Neural cell (in vitro differentiated cells): ENCODE measurements around the gene DCANP1. TPM values are rescaled to one million over a fixed set of nuclear protein-coding genes. Genes with fewer than 3 reads are reported as not detected.

Experiments used
- H2AFZ ChIP-seq: fragments of 200-600, 300-800 bp; sonication (generic), shearing (Covaris generic); 2 replicates; pipeline ENCODE4 v1.6.0; 2014; ENCODE audit warnings: low read depth, mild to moderate bottlenecking, antibody characterized with exemption, low read length, moderate library complexity
- H3F3A ChIP-seq: fragments of 200-600 bp; shearing (Covaris generic); 2 replicates; pipeline ENCODE4 v1.6.1; 2016; ENCODE audit warnings: mild to moderate bottlenecking, moderate library complexity, mixed read lengths, antibody characterized with exemption, low read length; ENCODE audit not compliant: insufficient read depth, poor library complexity, severe bottlenecking
- H3K27ac ChIP-seq: fragments of 200-600, 300-800 bp; sonication (generic), shearing (Covaris generic); 2 replicates; pipeline ENCODE4 v1.5.1; 2014; ENCODE audit warnings: mild to moderate bottlenecking, low read length, moderate library complexity
- H3K27me3 ChIP-seq: fragments of 300-800, 200-600 bp; sonication (generic), shearing (Covaris generic); 2 replicates; pipeline ENCODE4 v1.6.0; 2014; ENCODE audit warnings: mild to moderate bottlenecking, low read depth, low read length, moderate library complexity; ENCODE audit not compliant: insufficient read depth
- H3K36me3 ChIP-seq: fragments of 300-800, 200-600 bp; sonication (generic), shearing (Covaris generic); 2 replicates; pipeline ENCODE4 v1.5.1; 2014; ENCODE audit warnings: mild to moderate bottlenecking, antibody characterized with exemption, low read length, moderate library complexity; ENCODE audit not compliant: insufficient read depth
- H3K4me2 ChIP-seq: fragments of 300-800, 200-600 bp; sonication (generic), shearing (Covaris generic); 2 replicates; pipeline ENCODE4 v1.6.0; 2014; ENCODE audit warnings: mild to moderate bottlenecking, low read length
- H3K4me3 ChIP-seq: fragments of 300-800, 200-600 bp; sonication (generic), shearing (Covaris generic); 2 replicates; pipeline ENCODE4 v1.5.1; 2014; ENCODE audit warnings: mild to moderate bottlenecking, low read length, moderate library complexity
- H3K79me2 ChIP-seq: fragments of 200-600 bp; shearing (Covaris generic); replicated peaks from 2 replicates; pipeline ENCODE4 v1.6.0; 2014; ENCODE audit warnings: mild to moderate bottlenecking, low read length, moderate library complexity; ENCODE audit not compliant: insufficient read depth
- H3K9ac ChIP-seq: fragments of 300-800, 200-600 bp; sonication (generic), shearing (Covaris generic); 2 replicates; pipeline ENCODE4 v1.6.1; 2016; ENCODE audit warnings: mild to moderate bottlenecking, low read length, mixed read lengths
- H3K9me2 ChIP-seq: fragments of 200-600 bp; shearing (Covaris generic); 2 replicates; pipeline ENCODE4 v1.6.1; 2016; ENCODE audit warnings: mild to moderate bottlenecking, low read length, mixed read lengths; ENCODE audit not compliant: insufficient read depth
- H3K9me3 ChIP-seq: fragments of 200-600, 300-800 bp; sonication (generic), shearing (Covaris generic); 2 replicates; pipeline ENCODE4 v1.6.1; 2016; ENCODE audit warnings: mild to moderate bottlenecking, mixed run types, low read length, moderate library complexity, mixed read lengths
- H4K20me1 ChIP-seq: fragments of 200-600 bp; shearing (Covaris generic); 2 replicates; pipeline ENCODE4 v1.6.1; 2016; ENCODE audit warnings: mild to moderate bottlenecking, mixed run types; ENCODE audit not compliant: insufficient read depth
- EP300 ChIP-seq: fragments of 450-650 bp; conservative IDR thresholded peaks from 2 replicates; pipeline ENCODE4 v1.6.1; 2014; ENCODE audit warnings: antibody characterized with exemption, mild to moderate bottlenecking, moderate library complexity; ENCODE audit not compliant: poor library complexity, severe bottlenecking
- EZH2 ChIP-seq: fragments of 200-600, 300-800 bp; shearing (Covaris generic), sonication (generic); IDR thresholded peaks from 2 replicates; pipeline ENCODE4 v1.6.1; 2014; ENCODE audit warnings: antibody characterized with exemption, low read length, borderline replicate concordance, mild to moderate bottlenecking; ENCODE audit not compliant: insufficient read depth, poor library complexity, severe bottlenecking
- MXI1 ChIP-seq: fragments of 450-650 bp; conservative IDR thresholded peaks from 2 replicates; pipeline ENCODE4 v1.6.1; 2014; ENCODE audit warnings: antibody characterized with exemption, mild to moderate bottlenecking; ENCODE audit not compliant: poor library complexity, severe bottlenecking
- POLR2AphosphoS5 ChIP-seq: IDR thresholded peaks from 2 replicates; pipeline ENCODE4 v1.6.1; 2012
- RAD21 ChIP-seq: fragments of 450-650 bp; conservative IDR thresholded peaks from 2 replicates; pipeline ENCODE4 v1.6.1; 2014; ENCODE audit warnings: antibody characterized with exemption, mild to moderate bottlenecking, moderate library complexity
- SMC3 ChIP-seq: fragments of 450-650 bp; conservative IDR thresholded peaks from 2 replicates; pipeline ENCODE4 v1.6.1; 2014; ENCODE audit warnings: antibody characterized with exemption, mild to moderate bottlenecking, moderate library complexity; ENCODE audit not compliant: poor library complexity
- TAF1 ChIP-seq: IDR thresholded peaks from 2 replicates; pipeline ENCODE4 v1.6.1; 2012; ENCODE audit warnings: low read depth
- polyA plus RNA-seq: library from polyadenylated mRNA; depleted of rRNA; stranded (reverse); fragments of >200 nt; gene quantifications from 2 replicates; pipeline ENCODE4 v1.2.3, GENCODE V29; 2014
- TF ChIP-seq, protein P1 (sequence below): fragments of 450-650 bp; IDR thresholded peaks from 2 replicates; pipeline ENCODE4 v1.5.1; 2014; ENCODE audit warnings: antibody characterized with exemption, mild to moderate bottlenecking, moderate library complexity; ENCODE audit not compliant: poor library complexity, severe bottlenecking
- TF ChIP-seq, protein P2 (sequence below): IDR thresholded peaks from 2 replicates; pipeline ENCODE4 v1.6.1; 2012; ENCODE audit warnings: borderline replicate concordance

Gene DCANP1
- polyA plus RNA-seq, 1 donor from 2014 or later = not detected

DNA sequence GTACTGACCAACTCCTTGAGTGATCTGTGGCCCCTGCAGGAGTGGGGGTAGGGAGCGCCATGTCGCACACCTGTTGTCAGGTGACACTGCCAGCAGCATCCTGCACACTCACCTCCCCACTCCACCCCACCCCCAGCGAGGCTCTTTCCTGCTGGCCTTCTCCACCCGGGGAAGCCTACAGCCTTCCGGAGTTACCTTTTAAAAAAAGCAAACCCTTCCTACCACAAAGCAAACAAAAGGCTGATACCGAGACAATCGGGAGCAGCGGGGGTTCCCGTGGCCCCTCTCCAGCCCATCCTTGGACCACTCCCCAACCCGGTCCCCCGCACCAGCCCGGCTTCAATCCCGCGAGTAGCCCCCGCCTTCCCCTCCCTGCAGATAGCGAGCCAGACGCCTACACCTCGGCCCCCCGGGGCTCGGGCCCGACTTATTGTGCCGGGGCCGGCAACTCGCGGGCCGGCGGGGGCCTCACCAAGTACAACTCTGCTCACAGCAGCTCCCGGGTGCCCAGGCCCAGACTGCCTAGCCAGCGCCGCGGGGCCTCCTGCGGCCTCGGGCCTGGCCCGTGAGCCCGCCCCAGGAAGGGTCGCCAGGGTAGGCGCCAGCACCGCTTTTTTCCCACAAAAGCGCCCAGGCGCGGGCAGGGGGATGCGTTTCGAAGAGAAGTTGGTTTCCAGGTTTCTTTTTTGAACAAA is 48.8 kb downstream of the DCANP1 start:
- Histone ChIP-seq H3K36me3 (no peaks in the 10 kb centered on the region), H4K20me1 (no peaks in the 10 kb centered on the region), H3K27me3 (no peaks in the 10 kb centered on the region), H3K9me2 (no peaks in the 10 kb centered on the region), H3K4me2 (peak overlapping the region; percentile 63), H3K9me3 (no peaks in the 10 kb centered on the region), H3K4me3 (peak overlapping the region; percentile 95), H3K27ac (peak overlapping the region; percentile 55), H2AFZ (peak overlapping the region; percentile 42), H3K79me2 (peaks cover 58% of the 10 kb centered on the region), H3F3A (no peaks in the 10 kb centered on the region), H3K9ac (peak overlapping the region; percentile 91)
- TF ChIP-seq SMC3 = no peak
- TF ChIP-seq EZH2 = no peak
- TF ChIP-seq RAD21 = no peak
- TF ChIP-seq TAF1 = no peak

DNA sequence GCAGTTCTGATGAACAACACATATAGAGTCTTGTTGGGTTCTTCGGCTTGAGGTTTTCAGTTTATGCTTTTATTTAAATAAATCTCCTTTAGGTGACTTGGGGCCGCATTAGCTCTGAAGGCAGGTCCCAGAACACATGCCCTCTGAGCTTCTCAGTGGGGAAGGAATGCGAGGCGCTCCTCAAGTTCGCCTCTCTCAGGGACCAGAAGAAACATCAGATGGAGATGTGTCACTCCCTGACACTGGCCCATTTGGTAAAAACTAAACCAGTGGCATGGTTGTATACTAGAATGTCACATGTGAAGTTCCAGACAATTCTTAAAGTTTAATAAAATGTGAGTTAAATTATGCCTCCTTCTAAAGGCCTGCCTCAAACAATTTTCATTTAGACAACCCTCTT is 50.1 kb downstream of the DCANP1 start:
- peaks cover 70% of the 10 kb centered on the region for H3K79me2 ChIP-seq
- H3K9ac ChIP-seq = no peak overlapping the region
- no peaks in the 10 kb centered on the region for H3K36me3 ChIP-seq
- no peaks in the 10 kb centered on the region for H3K9me3 ChIP-seq
- no peaks in the 10 kb centered on the region for H3F3A ChIP-seq
- peak overlapping the region; percentile 63 for H3K4me2 ChIP-seq
- no peak overlapping the region for H2AFZ ChIP-seq
- H4K20me1 ChIP-seq = no peaks in the 10 kb centered on the region
- H3K4me3 ChIP-seq = peak overlapping the region; percentile 95
- H3K27ac ChIP-seq = no peak overlapping the region
- TF ChIP-seq TAF1 (no peak), MXI1 (no peak), POLR2AphosphoS5 (no peak), SMC3 (no peak), EZH2 (no peak), EP300 (no peak), RAD21 (no peak)
- TF ChIP-seq, protein P1, sequence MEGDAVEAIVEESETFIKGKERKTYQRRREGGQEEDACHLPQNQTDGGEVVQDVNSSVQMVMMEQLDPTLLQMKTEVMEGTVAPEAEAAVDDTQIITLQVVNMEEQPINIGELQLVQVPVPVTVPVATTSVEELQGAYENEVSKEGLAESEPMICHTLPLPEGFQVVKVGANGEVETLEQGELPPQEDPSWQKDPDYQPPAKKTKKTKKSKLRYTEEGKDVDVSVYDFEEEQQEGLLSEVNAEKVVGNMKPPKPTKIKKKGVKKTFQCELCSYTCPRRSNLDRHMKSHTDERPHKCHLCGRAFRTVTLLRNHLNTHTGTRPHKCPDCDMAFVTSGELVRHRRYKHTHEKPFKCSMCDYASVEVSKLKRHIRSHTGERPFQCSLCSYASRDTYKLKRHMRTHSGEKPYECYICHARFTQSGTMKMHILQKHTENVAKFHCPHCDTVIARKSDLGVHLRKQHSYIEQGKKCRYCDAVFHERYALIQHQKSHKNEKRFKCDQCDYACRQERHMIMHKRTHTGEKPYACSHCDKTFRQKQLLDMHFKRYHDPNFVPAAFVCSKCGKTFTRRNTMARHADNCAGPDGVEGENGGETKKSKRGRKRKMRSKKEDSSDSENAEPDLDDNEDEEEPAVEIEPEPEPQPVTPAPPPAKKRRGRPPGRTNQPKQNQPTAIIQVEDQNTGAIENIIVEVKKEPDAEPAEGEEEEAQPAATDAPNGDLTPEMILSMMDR = no peak
- TF ChIP-seq, protein P2, sequence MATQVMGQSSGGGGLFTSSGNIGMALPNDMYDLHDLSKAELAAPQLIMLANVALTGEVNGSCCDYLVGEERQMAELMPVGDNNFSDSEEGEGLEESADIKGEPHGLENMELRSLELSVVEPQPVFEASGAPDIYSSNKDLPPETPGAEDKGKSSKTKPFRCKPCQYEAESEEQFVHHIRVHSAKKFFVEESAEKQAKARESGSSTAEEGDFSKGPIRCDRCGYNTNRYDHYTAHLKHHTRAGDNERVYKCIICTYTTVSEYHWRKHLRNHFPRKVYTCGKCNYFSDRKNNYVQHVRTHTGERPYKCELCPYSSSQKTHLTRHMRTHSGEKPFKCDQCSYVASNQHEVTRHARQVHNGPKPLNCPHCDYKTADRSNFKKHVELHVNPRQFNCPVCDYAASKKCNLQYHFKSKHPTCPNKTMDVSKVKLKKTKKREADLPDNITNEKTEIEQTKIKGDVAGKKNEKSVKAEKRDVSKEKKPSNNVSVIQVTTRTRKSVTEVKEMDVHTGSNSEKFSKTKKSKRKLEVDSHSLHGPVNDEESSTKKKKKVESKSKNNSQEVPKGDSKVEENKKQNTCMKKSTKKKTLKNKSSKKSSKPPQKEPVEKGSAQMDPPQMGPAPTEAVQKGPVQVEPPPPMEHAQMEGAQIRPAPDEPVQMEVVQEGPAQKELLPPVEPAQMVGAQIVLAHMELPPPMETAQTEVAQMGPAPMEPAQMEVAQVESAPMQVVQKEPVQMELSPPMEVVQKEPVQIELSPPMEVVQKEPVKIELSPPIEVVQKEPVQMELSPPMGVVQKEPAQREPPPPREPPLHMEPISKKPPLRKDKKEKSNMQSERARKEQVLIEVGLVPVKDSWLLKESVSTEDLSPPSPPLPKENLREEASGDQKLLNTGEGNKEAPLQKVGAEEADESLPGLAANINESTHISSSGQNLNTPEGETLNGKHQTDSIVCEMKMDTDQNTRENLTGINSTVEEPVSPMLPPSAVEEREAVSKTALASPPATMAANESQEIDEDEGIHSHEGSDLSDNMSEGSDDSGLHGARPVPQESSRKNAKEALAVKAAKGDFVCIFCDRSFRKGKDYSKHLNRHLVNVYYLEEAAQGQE = no peak
- no peaks in the 10 kb centered on the region for H3K27me3 ChIP-seq
- H3K9me2 ChIP-seq = no peaks in the 10 kb centered on the region
